Measurements from ENCODE around the gene RRP8. TPM values are rescaled to one million over a fixed set of nuclear protein-coding genes. Genes with fewer than 3 reads are reported as not detected.
A peak's percentile ranks its signal among the peaks of the same experiment; 100 is the strongest.

The RRP8 gene
- total and polyA plus RNA-seq, 9 of the 15 experiments (the other 6 are each of a cell fraction or from before 2014, with no cell fraction given), result 5.7 to 47.3 (median 32.6) TPM

DNA sequence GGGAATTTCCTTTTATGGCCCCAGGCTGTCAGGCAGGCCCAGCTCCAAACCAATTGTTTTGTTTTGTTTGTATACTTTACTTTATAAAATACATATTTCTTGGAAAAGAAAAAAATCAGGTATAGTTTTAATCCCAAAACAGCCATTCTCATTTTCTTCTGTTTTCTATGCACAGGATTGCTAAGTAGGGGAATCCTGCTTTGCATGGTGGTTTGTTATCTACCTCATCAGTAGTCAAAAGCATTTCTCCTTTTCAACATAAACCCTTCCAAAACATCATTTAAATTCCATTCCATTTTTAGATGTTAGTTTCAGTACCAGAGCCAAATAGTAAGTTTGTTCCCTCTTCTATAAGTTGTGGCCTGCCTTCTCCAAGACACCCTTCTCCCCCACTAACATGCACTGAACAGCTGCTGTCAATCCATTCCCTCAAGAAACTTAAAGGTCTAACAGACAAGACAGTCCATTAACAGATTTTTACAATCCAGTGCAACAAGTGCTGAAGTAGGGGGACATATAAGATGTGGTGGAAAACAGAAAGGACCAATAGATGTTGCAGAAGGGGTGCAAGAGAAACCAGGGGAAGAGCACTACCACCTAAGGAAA, 3.9 kb upstream of the RRP8 start (continued):
- TF ChIP-seq, protein P1, sequence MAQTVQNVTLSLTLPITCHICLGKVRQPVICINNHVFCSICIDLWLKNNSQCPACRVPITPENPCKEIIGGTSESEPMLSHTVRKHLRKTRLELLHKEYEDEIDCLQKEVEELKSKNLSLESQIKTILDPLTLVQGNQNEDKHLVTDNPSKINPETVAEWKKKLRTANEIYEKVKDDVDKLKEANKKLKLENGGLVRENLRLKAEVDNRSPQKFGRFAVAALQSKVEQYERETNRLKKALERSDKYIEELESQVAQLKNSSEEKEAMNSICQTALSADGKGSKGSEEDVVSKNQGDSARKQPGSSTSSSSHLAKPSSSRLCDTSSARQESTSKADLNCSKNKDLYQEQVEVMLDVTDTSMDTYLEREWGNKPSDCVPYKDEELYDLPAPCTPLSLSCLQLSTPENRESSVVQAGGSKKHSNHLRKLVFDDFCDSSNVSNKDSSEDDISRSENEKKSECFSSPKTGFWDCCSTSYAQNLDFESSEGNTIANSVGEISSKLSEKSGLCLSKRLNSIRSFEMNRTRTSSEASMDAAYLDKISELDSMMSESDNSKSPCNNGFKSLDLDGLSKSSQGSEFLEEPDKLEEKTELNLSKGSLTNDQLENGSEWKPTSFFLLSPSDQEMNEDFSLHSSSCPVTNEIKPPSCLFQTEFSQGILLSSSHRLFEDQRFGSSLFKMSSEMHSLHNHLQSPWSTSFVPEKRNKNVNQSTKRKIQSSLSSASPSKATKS (CRISPR knock-in tag; IDR thresholded peaks at IDR 0.05), result no peak
- no peak for TF ChIP-seq RAD51 (IDR thresholded peaks at IDR 0.05; ENCODE audit: borderline replicate concordance, low read depth)
- peak; percentile 59 for TF ChIP-seq GABPA (tag; conservative IDR thresholded peaks at IDR 0.05; ENCODE audit: low read depth)
- 0 out of 2 replicates have a peak, but pooled peaks have one; percentile 10 for TF ChIP-seq SMARCA4 (IDR thresholded peaks at IDR 0.05)
- TF ChIP-seq, protein P2, sequence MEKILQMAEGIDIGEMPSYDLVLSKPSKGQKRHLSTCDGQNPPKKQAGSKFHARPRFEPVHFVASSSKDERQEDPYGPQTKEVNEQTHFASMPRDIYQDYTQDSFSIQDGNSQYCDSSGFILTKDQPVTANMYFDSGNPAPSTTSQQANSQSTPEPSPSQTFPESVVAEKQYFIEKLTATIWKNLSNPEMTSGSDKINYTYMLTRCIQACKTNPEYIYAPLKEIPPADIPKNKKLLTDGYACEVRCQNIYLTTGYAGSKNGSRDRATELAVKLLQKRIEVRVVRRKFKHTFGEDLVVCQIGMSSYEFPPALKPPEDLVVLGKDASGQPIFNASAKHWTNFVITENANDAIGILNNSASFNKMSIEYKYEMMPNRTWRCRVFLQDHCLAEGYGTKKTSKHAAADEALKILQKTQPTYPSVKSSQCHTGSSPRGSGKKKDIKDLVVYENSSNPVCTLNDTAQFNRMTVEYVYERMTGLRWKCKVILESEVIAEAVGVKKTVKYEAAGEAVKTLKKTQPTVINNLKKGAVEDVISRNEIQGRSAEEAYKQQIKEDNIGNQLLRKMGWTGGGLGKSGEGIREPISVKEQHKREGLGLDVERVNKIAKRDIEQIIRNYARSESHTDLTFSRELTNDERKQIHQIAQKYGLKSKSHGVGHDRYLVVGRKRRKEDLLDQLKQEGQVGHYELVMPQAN (IDR thresholded peaks at IDR 0.05; ENCODE audit: borderline replicate concordance), result 0 out of 2 replicates have a peak, but pooled peaks have one; percentile 8
- TF ChIP-seq ZNF143 (CRISPR knock-in tag; IDR thresholded peaks at IDR 0.05), result no peak
- TF ChIP-seq, protein P3, sequence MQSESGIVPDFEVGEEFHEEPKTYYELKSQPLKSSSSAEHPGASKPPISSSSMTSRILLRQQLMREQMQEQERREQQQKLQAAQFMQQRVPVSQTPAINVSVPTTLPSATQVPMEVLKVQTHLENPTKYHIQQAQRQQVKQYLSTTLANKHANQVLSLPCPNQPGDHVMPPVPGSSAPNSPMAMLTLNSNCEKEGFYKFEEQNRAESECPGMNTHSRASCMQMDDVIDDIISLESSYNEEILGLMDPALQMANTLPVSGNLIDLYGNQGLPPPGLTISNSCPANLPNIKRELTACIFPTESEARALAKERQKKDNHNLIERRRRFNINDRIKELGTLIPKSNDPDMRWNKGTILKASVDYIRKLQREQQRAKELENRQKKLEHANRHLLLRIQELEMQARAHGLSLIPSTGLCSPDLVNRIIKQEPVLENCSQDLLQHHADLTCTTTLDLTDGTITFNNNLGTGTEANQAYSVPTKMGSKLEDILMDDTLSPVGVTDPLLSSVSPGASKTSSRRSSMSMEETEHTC (IDR thresholded peaks at IDR 0.05), result no peak
- TF ChIP-seq ZEB2 (IDR thresholded peaks at IDR 0.05), result no peak
- TF ChIP-seq MCM7 (IDR thresholded peaks at IDR 0.05), result no peak

Measured in K562 (cell line).